Psoas muscle (tissue), 8 donors: ENCODE results near the gene MRPL24. TPM values are rescaled to one million over a fixed set of nuclear protein-coding genes. Genes with fewer than 3 reads are reported as not detected.
A peak's percentile ranks its signal among the peaks of the same experiment; 100 is the strongest.

Experiments used
- ATAC-seq, 4 donors: fragments of 200-7000 bp; cut with Tn5 transposase; one replicate each; pipeline ENCODE4 v1.9.1; 2020; ENCODE audit warnings: moderate library complexity in 3 of 4, mild to moderate bottlenecking in 2 of 4
- DNase-seq, 2 donors: peaks; one replicate each; pipeline ENCODE4 v3.0.0-alpha.2; 2020
- H3K27ac ChIP-seq: fragments of 200-600 bp; one replicate; pipeline ENCODE4 v1.8.0; 2022
- H3K27me3 ChIP-seq, 3 donors: fragments of 200-600 bp in 1 of 3; one replicate each; pipeline versions ENCODE4 v1.6.1 to v1.8.0; 2013 to 2022; ENCODE audit warnings: low read length in 2 of 3, mild to moderate bottlenecking in 2 of 3, moderate library complexity in 1 of 3; ENCODE audit not compliant: insufficient read depth in 3 of 3
- H3K36me3 ChIP-seq, 2 donors: fragments of 200-600 bp in 1 of 2; one replicate each; pipeline versions ENCODE4 v1.6.1 to v1.8.0; 2013 to 2022; ENCODE audit warnings: low read depth in 1 of 2, mild to moderate bottlenecking in 1 of 2, moderate library complexity in 1 of 2; ENCODE audit not compliant: insufficient read depth in 1 of 2
- H3K4me1 ChIP-seq: fragments of 200-600 bp; one replicate; pipeline ENCODE4 v1.8.0; 2022
- H3K4me3 ChIP-seq: fragments of 200-600 bp; one replicate; pipeline ENCODE4 v1.8.0; 2022; ENCODE audit warnings: mild to moderate bottlenecking
- H3K9me3 ChIP-seq: fragments of 200-600 bp; one replicate; pipeline ENCODE4 v1.8.0; 2022
- CTCF ChIP-seq: fragments of 200-600 bp; IDR thresholded peaks from one replicate; pipeline ENCODE4 v1.8.0; 2022; ENCODE audit warnings: antibody characterized with exemption
- WGBS, 3 donors: extraction: QIAGEN DNeasy Blood & Tissue Kit; methylation state at CpG; one replicate each; pipeline versions ENCODE4 v1.1.6 to v1.1.7; 2013; 5-methylcytosine and 5-hydroxymethylcytosine counted together
- intact Hi-C, 2 donors: fragments of 100-400 bp; cut with DNase I; formaldehyde crosslinking; loops; one replicate each; pipeline versions ENCODE4 v1.11.0 to v1.14.2; 2022
- polyA plus RNA-seq, 3 donors: library from polyadenylated mRNA; stranded (reverse); fragments of 200-250 nt; gene quantifications; one replicate each; pipeline ENCODE4 v1.2.3, GENCODE V29; 2013
- total RNA-seq, 4 donors: library from RNA; stranded (reverse); fragmentation: NEBNext Ultra II Directional in 2 of 4; extraction: Animal tissue kit (Norgen Biotek cat#: 25700) in 2 of 4; gene quantifications; one replicate each; pipeline versions ENCODE4 v1.2.1 to v1.2.4, GENCODE V29; 2021 to 2023
- donor health status: healthy with polysubstance abuse.
- donor health status: DM: no; HTN: no; CAD: no; lungs with moderate emphysema.
- donor health status: Bipolar disorder and iron deficiency.
- donor health status: healthy.
- donor health status: DM: yes; HTN: yes; CAD: no.
- donor health status: DM: no; HTN: no; CAD: no.
- donor health status: DM: no; HTN: no; CAD: no.
- donor health status: DM: yes; HTN: yes; CAD: no.

Gene MRPL24
- total and polyA plus RNA-seq, 7 donors = 86.1 to 174 (median 137) TPM

- Histone ChIP-seq H3K36me3 (no peaks in the 10 kb centered on the region), H3K4me3 (no peak overlapping the region), H3K4me1 (peaks cover 16% of the 10 kb centered on the region), H3K9me3 (no peaks in the 10 kb centered on the region), H3K27ac (no peak overlapping the region), H3K27me3 (peaks cover 0 to 46% (median 10%) of the 10 kb centered on the region in 3 donors)
- no peak for ATAC-seq
- intact Hi-C loops = loop anchor here in 1 of 2 donors (10.0 kb wide), 1 partner anchor 192 kb away; no protein-coding TSS in a partner anchor
- no peak for TF ChIP-seq CTCF
- 52 to 57% (median 56%) methylated on average over 15 to 16 of the region's 16 CpGs for WGBS, 3 donors
- DNase-seq = no peak
Observed at GRCh38 chr1:156692925-156693847, 47.7 kb downstream of the MRPL24 start.

GRCh38 chr1:156692441-156692924 lies 48.4 kb downstream of the MRPL24 start:
- 13 to 15% (median 14%) methylated on average over 13 of the region's 13 CpGs for WGBS, 3 donors
- ATAC-seq (no peak), DNase-seq (no peak)
- no peak overlapping the region for H3K4me3 ChIP-seq
- H3K9me3 ChIP-seq = no peaks in the 10 kb centered on the region
- TF ChIP-seq CTCF = no peak
- H3K36me3 ChIP-seq = no peaks in the 10 kb centered on the region
- H3K4me1 ChIP-seq = peaks cover 16% of the 10 kb centered on the region
- no peak overlapping the region for H3K27ac ChIP-seq
- H3K27me3 ChIP-seq = peaks cover 0 to 46% (median 10%) of the 10 kb centered on the region in 3 donors
- intact Hi-C loops = loop anchor here in 1 of 2 donors (10.0 kb wide), 1 partner anchor 192 kb away; no protein-coding TSS in a partner anchor

GRCh38 chr1:156691665-156692440 lies 49.0 kb downstream of the MRPL24 start:
- Histone ChIP-seq H3K27me3 (peaks cover 0 to 40% (median 10%) of the 10 kb centered on the region in 3 donors), H3K36me3 (no peaks in the 10 kb centered on the region), H3K4me3 (no peak overlapping the region), H3K4me1 (peaks cover 16% of the 10 kb centered on the region), H3K9me3 (no peaks in the 10 kb centered on the region), H3K27ac (no peak overlapping the region)
- TF ChIP-seq CTCF = no peak
- WGBS, 3 donors = 30 to 35% (median 30%) methylated on average over 20 of the region's 20 CpGs
- ATAC-seq (peak in 3 of 4 donors; percentile 15 to 57 (median 38)), DNase-seq (no peak)
- intact Hi-C loops = loop anchor here in 1 of 2 donors (2.0 to 10.0 kb wide), 2 partner anchors 33 to 193 kb away; no protein-coding TSS in a partner anchor

- no peak overlapping the region for H3K4me3 ChIP-seq
- peaks cover 0 to 36% (median 10%) of the 10 kb centered on the region in 3 donors for H3K27me3 ChIP-seq
- no peaks in the 10 kb centered on the region for H3K36me3 ChIP-seq
- TF ChIP-seq CTCF = no peak
- DNase-seq (no peak), ATAC-seq (no peak)
- H3K9me3 ChIP-seq = no peaks in the 10 kb centered on the region
- H3K27ac ChIP-seq = no peak overlapping the region
- intact Hi-C loops = loop anchor here in 1 of 2 donors (2.0 to 10.0 kb wide), 2 partner anchors 34 to 194 kb away; no protein-coding TSS in a partner anchor
- WGBS, 3 donors = 62 to 78% (median 70%) methylated on average over 9 to 10 of the region's 10 CpGs
- H3K4me1 ChIP-seq = peaks cover 16% of the 10 kb centered on the region
Observed at GRCh38 chr1:156691191-156691590, 49.7 kb downstream of the MRPL24 start.
